GM12865 (cell line): Measurements from ENCODE around the gene NUCB1.
"Not testable (repeated sequence)": the region's sequence is repeated elsewhere in the genome, so short reads cannot be mapped to it uniquely, and the experiment has no call there.

Experiments
- DNase-seq: peaks from one replicate; pipeline ENCODE4 v3.0.0; 2010; ENCODE audit warnings: low read depth
- H3K4me3 ChIP-seq: 2 replicates; pipeline ENCODE4 v1.5.1; 2011; ENCODE audit warnings: mild to moderate bottlenecking, low read depth, low read length, control low read depth
- TF ChIP-seq, protein P1 (sequence below): IDR thresholded peaks from 2 replicates; pipeline ENCODE4 v1.5.1; 2011; ENCODE audit warnings: low read length, control low read depth, low read depth, inconsistent platforms; ENCODE audit not compliant: insufficient read depth; ENCODE audit errors: missing control alignments

NUCB1 gene

DNA sequence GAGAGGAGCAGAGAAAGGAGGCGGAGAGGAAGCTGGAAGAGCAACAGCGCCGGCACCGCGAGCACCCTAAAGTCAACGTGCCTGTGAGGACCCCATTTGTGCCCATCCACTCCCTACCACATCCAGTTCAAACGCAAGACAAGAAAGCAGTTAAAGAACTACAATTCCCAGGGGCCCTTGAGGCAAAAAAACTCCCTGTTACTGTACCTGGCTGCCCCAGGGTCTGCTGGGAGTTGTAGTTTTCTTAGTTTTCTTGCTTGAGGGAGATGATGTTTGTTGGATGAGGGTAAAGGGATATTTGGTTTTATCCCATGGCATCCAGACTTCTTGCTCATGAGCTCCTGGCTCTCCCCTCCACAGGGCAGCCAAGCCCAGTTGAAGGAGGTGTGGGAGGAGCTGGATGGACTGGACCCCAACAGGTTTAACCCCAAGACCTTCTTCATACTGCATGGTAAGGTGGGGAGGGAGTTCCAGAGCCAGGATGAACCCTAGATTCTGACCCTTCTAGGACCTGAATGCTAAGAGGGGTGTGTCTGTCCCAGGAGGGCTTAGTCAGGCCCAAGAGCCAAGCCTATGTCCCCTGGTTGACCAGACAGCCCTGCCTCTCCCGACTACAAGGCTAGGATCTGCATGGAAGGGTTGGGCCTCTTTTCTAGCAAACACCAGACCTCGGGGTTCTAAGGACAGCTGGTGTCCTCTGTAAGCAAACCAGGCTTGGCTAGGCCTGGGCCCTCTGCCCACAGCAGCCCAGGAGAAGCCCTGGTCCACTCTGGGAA lies 13.2 kb downstream of the NUCB1 start:
- TF ChIP-seq, protein P1, sequence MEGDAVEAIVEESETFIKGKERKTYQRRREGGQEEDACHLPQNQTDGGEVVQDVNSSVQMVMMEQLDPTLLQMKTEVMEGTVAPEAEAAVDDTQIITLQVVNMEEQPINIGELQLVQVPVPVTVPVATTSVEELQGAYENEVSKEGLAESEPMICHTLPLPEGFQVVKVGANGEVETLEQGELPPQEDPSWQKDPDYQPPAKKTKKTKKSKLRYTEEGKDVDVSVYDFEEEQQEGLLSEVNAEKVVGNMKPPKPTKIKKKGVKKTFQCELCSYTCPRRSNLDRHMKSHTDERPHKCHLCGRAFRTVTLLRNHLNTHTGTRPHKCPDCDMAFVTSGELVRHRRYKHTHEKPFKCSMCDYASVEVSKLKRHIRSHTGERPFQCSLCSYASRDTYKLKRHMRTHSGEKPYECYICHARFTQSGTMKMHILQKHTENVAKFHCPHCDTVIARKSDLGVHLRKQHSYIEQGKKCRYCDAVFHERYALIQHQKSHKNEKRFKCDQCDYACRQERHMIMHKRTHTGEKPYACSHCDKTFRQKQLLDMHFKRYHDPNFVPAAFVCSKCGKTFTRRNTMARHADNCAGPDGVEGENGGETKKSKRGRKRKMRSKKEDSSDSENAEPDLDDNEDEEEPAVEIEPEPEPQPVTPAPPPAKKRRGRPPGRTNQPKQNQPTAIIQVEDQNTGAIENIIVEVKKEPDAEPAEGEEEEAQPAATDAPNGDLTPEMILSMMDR: no peak
- H3K4me3 ChIP-seq: no peak overlapping the region
- no peak for DNase-seq

DNA sequence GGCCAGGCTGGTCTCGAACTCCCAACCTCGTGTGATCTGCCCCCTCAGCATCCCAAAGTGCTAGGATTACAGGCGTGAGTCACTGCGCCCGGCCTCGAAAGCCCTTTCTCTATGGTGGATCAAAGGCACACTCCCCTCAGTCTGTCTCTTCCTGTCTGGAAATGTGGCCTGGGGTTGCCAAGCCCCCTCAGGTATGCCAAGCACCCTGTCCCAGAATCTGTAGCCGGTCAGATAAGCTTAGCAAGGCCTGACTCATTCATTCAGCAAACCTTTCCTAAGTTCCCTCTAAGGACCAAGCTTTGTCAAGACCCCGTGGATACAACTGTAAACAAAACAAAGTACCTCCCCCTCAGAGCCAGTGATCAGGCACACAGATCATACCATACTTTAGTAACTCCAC lies 14.1 kb downstream of the NUCB1 start:
- H3K4me3 ChIP-seq: no peak overlapping the region
- DNase-seq: no peak
- TF ChIP-seq, protein P1: no peak

DNA sequence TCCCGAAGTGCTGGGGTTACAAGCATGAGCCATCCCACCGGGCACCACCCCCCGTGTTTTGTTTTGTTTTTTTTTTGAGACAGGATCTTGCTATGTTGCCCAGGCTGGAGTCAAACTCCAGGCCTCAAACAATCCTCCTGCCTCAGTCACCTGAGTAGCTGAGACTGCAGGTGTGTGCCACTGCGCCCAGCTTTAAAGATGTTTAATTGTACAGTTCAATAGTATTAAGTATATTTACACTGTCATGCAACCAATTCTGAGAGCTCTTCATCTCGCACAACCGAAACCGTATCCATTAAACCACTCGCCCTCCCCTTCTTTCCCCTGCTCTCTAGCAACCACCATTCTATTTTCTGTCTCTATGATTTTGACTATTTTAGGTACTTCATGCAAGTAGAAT lies 15.6 kb downstream of the NUCB1 start:
- DNase-seq: no peak
- TF ChIP-seq, protein P1: no peak
- no peak overlapping the region for H3K4me3 ChIP-seq

DNA sequence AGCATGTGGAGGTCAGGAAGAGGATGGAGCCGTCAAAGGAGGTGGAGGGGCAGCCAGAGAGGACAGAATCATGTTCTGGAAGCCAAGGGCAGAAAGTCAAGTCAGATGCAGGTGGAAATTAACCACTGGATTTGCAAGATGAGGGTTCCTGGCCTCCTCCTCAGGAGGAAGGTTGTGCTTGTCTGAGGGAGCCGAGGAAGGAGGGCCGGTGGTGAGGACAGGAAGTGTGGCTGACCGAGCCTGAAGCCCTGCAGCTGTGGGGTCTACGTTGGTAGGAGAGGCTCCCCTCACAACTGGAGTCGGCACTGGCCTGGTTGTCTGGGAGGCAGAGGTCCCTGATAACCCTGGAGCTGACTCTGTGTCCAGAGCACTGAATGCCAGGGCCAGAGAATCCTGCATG lies 18.0 kb downstream of the NUCB1 start:
- peak; percentile 46 for DNase-seq
- TF ChIP-seq, protein P1: no peak
- H3K4me3 ChIP-seq: no peak overlapping the region

DNA sequence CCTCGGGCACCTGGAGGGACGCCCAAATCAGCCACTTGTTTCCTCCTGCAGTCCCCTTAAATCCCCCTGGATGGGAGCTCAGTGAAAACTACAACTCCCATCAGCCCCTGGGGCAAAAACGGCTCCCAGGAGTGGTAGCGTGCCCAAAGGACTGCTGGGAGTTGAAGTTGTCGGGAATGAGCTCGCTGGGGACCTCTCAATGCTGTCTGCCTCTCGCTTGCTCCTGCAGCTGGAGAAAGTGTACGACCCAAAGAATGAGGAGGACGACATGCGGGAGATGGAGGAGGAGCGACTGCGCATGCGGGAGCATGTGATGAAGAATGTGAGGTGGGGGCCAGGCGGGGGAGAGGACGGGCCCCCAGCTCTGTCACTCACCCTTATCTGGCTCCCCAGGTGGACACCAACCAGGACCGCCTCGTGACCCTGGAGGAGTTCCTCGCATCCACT lies 18.7 kb downstream of the NUCB1 start:
- no peak overlapping the region for H3K4me3 ChIP-seq
- TF ChIP-seq, protein P1: no peak
- no peak for DNase-seq

DNA sequence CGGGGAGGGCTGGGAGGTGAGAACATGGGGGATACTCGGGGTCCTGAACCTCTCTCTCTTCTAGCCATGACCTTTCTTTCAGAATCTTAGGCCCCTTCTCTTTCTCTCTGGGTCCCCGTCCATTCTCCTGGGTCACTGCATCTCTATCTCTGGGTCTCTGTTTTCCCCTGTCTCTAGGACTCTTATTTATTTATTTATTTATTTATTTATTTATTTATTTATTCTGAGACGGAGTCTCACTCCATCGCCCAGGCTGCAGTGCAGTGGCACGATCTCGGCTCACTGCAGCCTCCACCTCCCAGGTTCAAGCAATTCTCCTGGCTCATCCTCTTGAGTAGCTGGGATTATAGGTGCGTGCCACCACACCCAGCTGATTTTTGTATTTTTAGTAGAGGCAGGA lies 19.2 kb downstream of the NUCB1 start:
- H3K4me3 ChIP-seq, DNase-seq: not testable (repeated sequence)

DNA sequence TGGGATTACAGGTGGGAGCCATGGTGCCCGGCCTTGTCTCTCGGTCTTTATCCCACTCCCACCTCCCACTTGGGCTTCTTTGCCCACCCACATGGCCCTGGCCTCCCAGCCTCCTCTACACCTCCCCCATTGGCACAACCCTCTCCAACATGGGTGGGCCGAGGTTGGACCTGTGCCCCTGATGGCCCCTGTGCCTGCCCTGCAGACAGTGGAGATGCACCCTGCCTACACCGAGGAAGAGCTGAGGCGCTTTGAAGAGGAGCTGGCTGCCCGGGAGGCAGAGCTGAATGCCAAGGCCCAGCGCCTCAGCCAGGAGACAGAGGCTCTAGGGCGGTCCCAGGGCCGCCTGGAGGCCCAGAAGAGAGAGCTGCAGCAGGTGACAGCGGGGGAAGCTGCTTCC lies 20.8 kb downstream of the NUCB1 start:
- TF ChIP-seq, protein P1: no peak

More for the DNA sequence above, 20.8 kb downstream of the NUCB1 start:
- no peak overlapping the region for H3K4me3 ChIP-seq
- DNase-seq: no peak
